Measurements from ENCODE around the gene MELTF.

DNA sequence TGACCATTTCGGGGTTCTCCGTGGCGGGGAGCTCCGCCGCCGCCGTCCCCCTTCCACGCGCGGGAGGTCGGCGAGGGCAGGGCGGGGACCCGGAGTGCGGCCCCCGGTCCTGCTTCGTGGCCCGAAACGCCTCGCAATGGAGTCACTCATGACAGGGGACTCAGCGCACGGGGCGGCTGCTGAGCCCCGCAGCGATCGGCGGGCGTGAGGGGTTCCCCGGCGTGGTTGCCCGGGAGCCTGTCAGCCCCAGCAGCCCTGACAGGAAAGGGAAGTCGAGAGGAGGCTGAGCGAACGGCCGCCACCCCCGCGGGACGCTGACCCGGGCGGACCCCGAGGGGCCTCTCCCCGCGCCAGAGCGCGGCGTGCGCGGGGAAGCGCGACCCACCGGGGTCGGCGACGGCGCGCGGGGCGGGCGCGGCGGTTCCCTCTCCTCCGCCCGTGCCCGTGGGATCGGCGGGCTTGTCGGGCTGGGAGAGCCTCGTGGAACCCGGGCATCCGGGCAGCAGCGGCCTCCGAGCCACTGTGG, 60.4 kb downstream of the MELTF start:
- TF ChIP-seq, protein P1, sequence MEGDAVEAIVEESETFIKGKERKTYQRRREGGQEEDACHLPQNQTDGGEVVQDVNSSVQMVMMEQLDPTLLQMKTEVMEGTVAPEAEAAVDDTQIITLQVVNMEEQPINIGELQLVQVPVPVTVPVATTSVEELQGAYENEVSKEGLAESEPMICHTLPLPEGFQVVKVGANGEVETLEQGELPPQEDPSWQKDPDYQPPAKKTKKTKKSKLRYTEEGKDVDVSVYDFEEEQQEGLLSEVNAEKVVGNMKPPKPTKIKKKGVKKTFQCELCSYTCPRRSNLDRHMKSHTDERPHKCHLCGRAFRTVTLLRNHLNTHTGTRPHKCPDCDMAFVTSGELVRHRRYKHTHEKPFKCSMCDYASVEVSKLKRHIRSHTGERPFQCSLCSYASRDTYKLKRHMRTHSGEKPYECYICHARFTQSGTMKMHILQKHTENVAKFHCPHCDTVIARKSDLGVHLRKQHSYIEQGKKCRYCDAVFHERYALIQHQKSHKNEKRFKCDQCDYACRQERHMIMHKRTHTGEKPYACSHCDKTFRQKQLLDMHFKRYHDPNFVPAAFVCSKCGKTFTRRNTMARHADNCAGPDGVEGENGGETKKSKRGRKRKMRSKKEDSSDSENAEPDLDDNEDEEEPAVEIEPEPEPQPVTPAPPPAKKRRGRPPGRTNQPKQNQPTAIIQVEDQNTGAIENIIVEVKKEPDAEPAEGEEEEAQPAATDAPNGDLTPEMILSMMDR (IDR thresholded peaks at IDR 0.05 in 2 of 3, conservative IDR thresholded peaks at IDR 0.05 in 1 of 3; ENCODE audit: insufficient read depth in 2 of 3, low read depth in 1 of 3, low read length in 3 of 3): no peak
- TF ChIP-seq ZBTB1 (CRISPR knock-in tag; IDR thresholded peaks at IDR 0.05; ENCODE audit: borderline replicate concordance, low read depth) (no peak), ZKSCAN8 (CRISPR knock-in tag; IDR thresholded peaks at IDR 0.05) (peak; percentile 71; the same call in 1 of the 2 replicates), YY1 (IDR thresholded peaks at IDR 0.05; ENCODE audit: borderline replicate concordance in 1 of 3, control insufficient read depth in 1 of 3, extremely low read depth in 1 of 3, insufficient read depth in 3 of 3, insufficient read length in 1 of 3, insufficient replicate concordance in 2 of 3, low read depth in 1 of 3, low read length in 2 of 3) (peak in 1 of 3 experiments; percentile 7), MCM7 (IDR thresholded peaks at IDR 0.05) (no peak)

All from K562 (cell line).